Caco-2 (cell line): Measurements from ENCODE around the gene LTA4H. TPM values are rescaled to one million over a fixed set of nuclear protein-coding genes. Genes with fewer than 3 reads are reported as not detected.
"Not testable (repeated sequence)": the region's sequence is repeated elsewhere in the genome, so short reads cannot be mapped to it uniquely, and the experiment has no call there.

ENCODE experiments used
- BruUV-seq: library from RNA; stranded (reverse); fragments of 400-500 nt; replicated peaks from 2 replicates; lab custom pipeline; 2021; lab: Mats Ljungman, UMichigan
- CTCF ChIA-PET: fragments of 300-600 bp; sonication (Branson Sonifier 250); formaldehyde crosslinking; loops from one replicate; lab custom pipeline; 2022; ENCODE audit warnings: antibody characterized with exemption; lab: Charles Lee
- POLR2A ChIA-PET: fragments of 300-600 bp; sonication (Branson Sonifier 250); formaldehyde crosslinking; loops from one replicate; lab custom pipeline; 2022; ENCODE audit warnings: antibody characterized with exemption; lab: Charles Lee
- DNase-seq, 2 experiments: peaks; one replicate each; pipeline versions ENCODE4 v3.0.0 to v3.0.0-alpha.2; 2020 to 2022
- H3K27me3 ChIP-seq: replicated peaks from 2 replicates; pipeline ENCODE4 v1.6.0; 2011; ENCODE audit warnings: low read length; ENCODE audit not compliant: control insufficient read depth, insufficient read depth
- H3K36me3 ChIP-seq: 2 replicates; pipeline ENCODE4 v1.5.1; 2011; ENCODE audit warnings: low read length; ENCODE audit not compliant: control insufficient read depth, insufficient read depth
- H3K4me1 ChIP-seq: fragments of 250-450 bp; sonication (Bioruptor Pico); 2 replicates; pipeline ENCODE4 v1.5.1; 2020; ENCODE audit warnings: mild to moderate bottlenecking
- H3K4me3 ChIP-seq: 2 replicates; pipeline ENCODE4 v1.5.1; 2011; ENCODE audit warnings: low read depth, mild to moderate bottlenecking, control low read depth, low read length
- H3K9me3 ChIP-seq: fragments of 250-450 bp; sonication (Bioruptor Pico); 2 replicates; pipeline ENCODE4 v1.5.1; 2020; ENCODE audit warnings: mild to moderate bottlenecking, moderate library complexity
- H3K27ac Mint-ChIP-seq: one replicate; pipeline ENCODE4 v1.8.0; 2022; ENCODE audit warnings: mixed read lengths; ENCODE audit not compliant: unreplicated experiment
- H3K27me3 Mint-ChIP-seq: one replicate; pipeline ENCODE4 v1.8.0; 2022; ENCODE audit warnings: mixed read lengths; ENCODE audit not compliant: insufficient read depth, unreplicated experiment
- H3K36me3 Mint-ChIP-seq: one replicate; pipeline ENCODE4 v1.8.0; 2022; ENCODE audit warnings: mild to moderate bottlenecking, mixed read lengths; ENCODE audit not compliant: insufficient read depth, unreplicated experiment
- H3K4me1 Mint-ChIP-seq: one replicate; pipeline ENCODE4 v1.8.0; 2022; ENCODE audit warnings: low read depth, mixed read lengths; ENCODE audit not compliant: unreplicated experiment
- H3K4me3 Mint-ChIP-seq: one replicate; pipeline ENCODE4 v1.8.0; 2022; ENCODE audit warnings: mild to moderate bottlenecking, moderate library complexity, mixed read lengths; ENCODE audit not compliant: unreplicated experiment
- H3K9me3 Mint-ChIP-seq: one replicate; pipeline ENCODE4 v1.8.0; 2022; ENCODE audit warnings: mixed read lengths; ENCODE audit not compliant: unreplicated experiment
- CTCF ChIP-seq, 2 experiments: fragments of 200-600 bp in 1 of 2; IDR thresholded peaks; 1 replicate in 1 of 2; 2 replicates in 1 of 2; pipeline versions ENCODE4 v1.5.1 to v1.8.0; 2011 to 2022; ENCODE audit warnings: antibody characterized with exemption in 1 of 2, control low read depth in 1 of 2, inconsistent platforms in 1 of 2, low read depth in 1 of 2, low read length in 1 of 2, mild to moderate bottlenecking in 1 of 2, moderate library complexity in 1 of 2; ENCODE audit not compliant: insufficient read depth in 1 of 2, severe bottlenecking in 1 of 2, unreplicated experiment in 1 of 2
- intact Hi-C: fragments of 100-400 bp; cut with micrococcal nuclease; formaldehyde crosslinking; loops from one replicate; pipeline ENCODE4 v1.10.0; 2022; ENCODE audit not compliant: unreplicated experiment
- total RNA-seq: library from RNA; stranded (reverse); gene quantifications from 2 replicates; pipeline ENCODE4 v1.2.3, GENCODE V29; 2022

LTA4H gene
- total RNA-seq, 1 experiment from 2014 or later, result 56.7 TPM

GRCh38 chr12:95974358-95974757 lies 61.0 kb downstream of the LTA4H start:
- CTCF ChIA-PET, result no interaction called here
- H3K27ac Mint-ChIP-seq, result no peak overlapping the region
- H3K4me3 ChIP-seq, result no peak overlapping the region
- H3K36me3 ChIP-seq, result no peaks in the 10 kb centered on the region
- intact Hi-C loops, result no loop called here
- H3K4me1 ChIP-seq, result peaks cover 18% of the 10 kb centered on the region
- no peak for TF ChIP-seq CTCF (IDR thresholded peaks at IDR 0.05; ENCODE audit: insufficient read depth in 1 of 2, low read depth in 1 of 2, low read length in 1 of 2, severe bottlenecking in 1 of 2, unreplicated experiment in 1 of 2)
- no TSS peak for BruUV-seq
- no peak overlapping the region for H3K4me3 Mint-ChIP-seq
- no peaks in the 10 kb centered on the region for H3K27me3 Mint-ChIP-seq
- no peak for DNase-seq
- H3K36me3 Mint-ChIP-seq, result no peaks in the 10 kb centered on the region
- H3K9me3 Mint-ChIP-seq, result no peaks in the 10 kb centered on the region
- POLR2A ChIA-PET, result interaction anchor here (0.6 kb wide), 1 partner anchor 185 kb away, joined by 9 read pairs; no protein-coding TSS in a partner anchor
- no peaks in the 10 kb centered on the region for H3K9me3 ChIP-seq
- H3K27me3 ChIP-seq, result no peaks in the 10 kb centered on the region
- no peaks in the 10 kb centered on the region for H3K4me1 Mint-ChIP-seq

GRCh38 chr12:95972832-95973456 lies 62.4 kb downstream of the LTA4H start:
- TF ChIP-seq CTCF (IDR thresholded peaks at IDR 0.05; ENCODE audit: insufficient read depth in 1 of 2, low read depth in 1 of 2, low read length in 1 of 2, severe bottlenecking in 1 of 2, unreplicated experiment in 1 of 2), result no peak
- ChIA-PET CTCF (no interaction called here), POLR2A (no interaction called here)
- H3K36me3 ChIP-seq, result no peaks in the 10 kb centered on the region
- no peaks in the 10 kb centered on the region for H3K27me3 Mint-ChIP-seq
- H3K4me1 ChIP-seq, result peaks cover 18% of the 10 kb centered on the region
- no peaks in the 10 kb centered on the region for H3K9me3 ChIP-seq
- H3K4me1 Mint-ChIP-seq, result no peaks in the 10 kb centered on the region
- no peaks in the 10 kb centered on the region for H3K36me3 Mint-ChIP-seq
- no peak overlapping the region for H3K4me3 ChIP-seq
- no peaks in the 10 kb centered on the region for H3K27me3 ChIP-seq
- H3K27ac Mint-ChIP-seq, result no peak overlapping the region
- H3K4me3 Mint-ChIP-seq, result no peak overlapping the region
- no peaks in the 10 kb centered on the region for H3K9me3 Mint-ChIP-seq
- intact Hi-C loops, result no loop called here
- no peak for DNase-seq
- BruUV-seq, result no TSS peak

- no peak for TF ChIP-seq CTCF (IDR thresholded peaks at IDR 0.05; ENCODE audit: insufficient read depth in 1 of 2, low read depth in 1 of 2, low read length in 1 of 2, severe bottlenecking in 1 of 2, unreplicated experiment in 1 of 2)
- H3K36me3 ChIP-seq, result no peaks in the 10 kb centered on the region
- H3K4me1 ChIP-seq, result peaks cover 24% of the 10 kb centered on the region
- no peak overlapping the region for H3K4me3 ChIP-seq
- Mint-ChIP-seq H3K27ac (no peak overlapping the region), H3K9me3 (no peaks in the 10 kb centered on the region), H3K4me3 (no peak overlapping the region), H3K4me1 (peaks cover 13% of the 10 kb centered on the region), H3K27me3 (no peaks in the 10 kb centered on the region), H3K36me3 (no peaks in the 10 kb centered on the region)
- no peak for DNase-seq
- ChIA-PET CTCF (no interaction called here), POLR2A (no interaction called here)
- H3K9me3 ChIP-seq, result no peaks in the 10 kb centered on the region
- intact Hi-C loops, result no loop called here
- H3K27me3 ChIP-seq, result no peaks in the 10 kb centered on the region
- BruUV-seq, result no TSS peak
Measured at GRCh38 chr12:95970905-95971304, 64.5 kb downstream of the LTA4H start.

- POLR2A ChIA-PET, H3K4me3 Mint-ChIP-seq, H3K36me3 Mint-ChIP-seq, DNase-seq, H3K27me3 Mint-ChIP-seq, H3K9me3 Mint-ChIP-seq, H3K27me3 ChIP-seq, BruUV-seq, H3K36me3 ChIP-seq, H3K9me3 ChIP-seq, H3K4me3 ChIP-seq, CTCF ChIA-PET, H3K27ac Mint-ChIP-seq: not testable (repeated sequence)
- peaks cover 15% of the 10 kb centered on the region for H3K4me1 Mint-ChIP-seq
- H3K4me1 ChIP-seq, result peaks cover 17% of the 10 kb centered on the region
- intact Hi-C loops, result loop anchor here (10.0 kb wide), 1 partner anchor 384 kb away; no protein-coding TSS in a partner anchor
Measured at GRCh38 chr12:95969116-95969515, 66.3 kb downstream of the LTA4H start.
